Measurements from ENCODE around the gene DGKH. TPM values are rescaled to one million over a fixed set of nuclear protein-coding genes. Genes with fewer than 3 reads are reported as not detected.

The DGKH gene
- total and polyA plus RNA-seq, 2 of the 13 experiments (the other 11 are each of a cell fraction or from before 2014, with no cell fraction given), result 0.01 to 0.13 TPM

DNA sequence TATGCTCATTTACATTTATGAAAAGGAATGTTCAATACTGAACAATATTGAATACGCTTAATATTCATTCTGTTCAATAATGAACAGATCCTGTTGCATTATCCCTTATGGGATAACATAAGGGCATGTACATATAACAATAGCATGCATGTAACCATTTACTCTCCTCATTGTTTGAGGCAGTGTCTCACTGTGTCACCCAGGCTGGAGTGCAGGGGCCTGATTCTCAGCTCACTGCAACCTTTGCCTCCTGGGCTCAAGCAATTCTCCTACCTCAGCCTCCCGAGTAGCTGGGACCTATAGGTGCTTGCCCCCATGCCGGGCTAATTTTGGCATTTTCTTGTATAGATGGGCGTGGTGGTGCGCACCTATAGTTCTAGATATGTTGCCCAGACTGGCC, 4.8 kb upstream of the DGKH start (continued):
- TF ChIP-seq TCF7L2 (IDR thresholded peaks at IDR 0.05; ENCODE audit: low read depth, low read length), result no peak
- TF ChIP-seq, protein P1, sequence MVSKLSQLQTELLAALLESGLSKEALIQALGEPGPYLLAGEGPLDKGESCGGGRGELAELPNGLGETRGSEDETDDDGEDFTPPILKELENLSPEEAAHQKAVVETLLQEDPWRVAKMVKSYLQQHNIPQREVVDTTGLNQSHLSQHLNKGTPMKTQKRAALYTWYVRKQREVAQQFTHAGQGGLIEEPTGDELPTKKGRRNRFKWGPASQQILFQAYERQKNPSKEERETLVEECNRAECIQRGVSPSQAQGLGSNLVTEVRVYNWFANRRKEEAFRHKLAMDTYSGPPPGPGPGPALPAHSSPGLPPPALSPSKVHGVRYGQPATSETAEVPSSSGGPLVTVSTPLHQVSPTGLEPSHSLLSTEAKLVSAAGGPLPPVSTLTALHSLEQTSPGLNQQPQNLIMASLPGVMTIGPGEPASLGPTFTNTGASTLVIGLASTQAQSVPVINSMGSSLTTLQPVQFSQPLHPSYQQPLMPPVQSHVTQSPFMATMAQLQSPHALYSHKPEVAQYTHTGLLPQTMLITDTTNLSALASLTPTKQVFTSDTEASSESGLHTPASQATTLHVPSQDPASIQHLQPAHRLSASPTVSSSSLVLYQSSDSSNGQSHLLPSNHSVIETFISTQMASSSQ (IDR thresholded peaks at IDR 0.05; ENCODE audit: low read depth), result no peak
- TF ChIP-seq, protein P1 (CRISPR knock-in tag; IDR thresholded peaks at IDR 0.05; ENCODE audit: borderline replicate concordance), result no peak
- TF ChIP-seq SOX5 (CRISPR knock-in tag; IDR thresholded peaks at IDR 0.05; ENCODE audit: borderline replicate concordance), result no peak
- no peak for TF ChIP-seq NFE2L1 (CRISPR knock-in tag; IDR thresholded peaks at IDR 0.05; ENCODE audit: borderline replicate concordance)
- TF ChIP-seq CBX5 (CRISPR knock-in tag; IDR thresholded peaks at IDR 0.05; ENCODE audit: borderline replicate concordance), result no peak
- no peak for TF ChIP-seq ZNF382 (CRISPR knock-in tag; IDR thresholded peaks at IDR 0.05; ENCODE audit: borderline replicate concordance)
- no peak for TF ChIP-seq SRSF9 (IDR thresholded peaks at IDR 0.05; ENCODE audit: borderline replicate concordance, insufficient read depth, low read depth, low read length, poor library complexity, severe bottlenecking)
- TF ChIP-seq SP140L (CRISPR knock-in tag; IDR thresholded peaks at IDR 0.05; ENCODE audit: borderline replicate concordance), result no peak

DNA sequence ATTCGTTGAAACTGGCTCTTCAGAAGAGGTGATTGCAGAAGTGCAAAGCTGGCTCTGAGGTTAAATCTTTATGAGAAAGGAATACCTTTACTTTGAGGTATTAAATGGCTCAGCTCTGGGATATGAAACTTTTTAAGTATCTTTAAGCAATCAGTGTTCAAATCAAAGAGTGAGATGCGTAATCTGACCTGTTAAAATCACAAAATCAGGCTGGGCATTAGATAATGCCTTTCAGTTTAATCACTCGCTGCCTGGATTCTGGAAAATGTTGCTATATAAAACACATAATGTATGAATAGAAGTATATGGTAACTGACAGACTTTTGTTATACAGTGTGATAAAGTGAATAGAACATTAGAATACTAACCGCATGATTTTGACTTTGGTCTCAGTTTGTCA, 2.0 kb upstream of the DGKH start:
- H3K4me1 ChIP-seq (ENCODE audit: insufficient read depth, low read length), result peaks cover 15% of the 10 kb centered on the region
- FAIRE-seq, result no peak
- no peaks in the 10 kb centered on the region for H4K20me1 ChIP-seq (ENCODE audit: insufficient read depth, low read length)
- no peak overlapping the region for H2AFZ ChIP-seq (ENCODE audit: low read length)
- H3K9me3 ChIP-seq (ENCODE audit: low read length), result no peaks in the 10 kb centered on the region
- WGBS (ENCODE audit: low lambda C conversion rate), result 74% methylated on average over 4 of the region's 4 CpGs
- intact Hi-C loops (cut with micrococcal nuclease; ENCODE audit: unreplicated experiment), result loop anchor here (5.0 kb wide), 1 partner anchor 74 kb away; no protein-coding TSS in a partner anchor
- H3K4me2 ChIP-seq (ENCODE audit: low read depth, low read length), result no peak overlapping the region
- H3K9ac ChIP-seq (ENCODE audit: insufficient read depth, low read depth, low read length), result no peak overlapping the region
- POLR2A ChIA-PET, result no interaction called here
- H3K79me2 ChIP-seq (ENCODE audit: insufficient read depth, low read length), result no peaks in the 10 kb centered on the region
- CTCF ChIA-PET (ENCODE audit: low intra/inter-chr PET ratio, low total read pairs), result no interaction called here
- in situ Hi-C loops (cut with HindIII; ENCODE audit: extremely low pct_ligation_motif_present, low pct_unique_long_range_greater_than_20kb), result no loop called here
- no peak overlapping the region for H3K27ac ChIP-seq (ENCODE audit: extremely low read length, insufficient read depth, low read length)
- H3K4me3 ChIP-seq (replicated peaks in 1 of 3; ENCODE audit: insufficient read depth in 1 of 3, low read depth in 2 of 3, low read length in 3 of 3), result no peak overlapping the region
- no peaks in the 10 kb centered on the region for H3K36me3 ChIP-seq (replicated peaks in 1 of 2; ENCODE audit: control insufficient read depth in 1 of 2, insufficient read depth in 2 of 2, low read length in 2 of 2)
- ATAC-seq, result no peak
- peaks cover 6 to 32% of the 10 kb centered on the region in 2 experiments for H3K27me3 ChIP-seq (ENCODE audit: control insufficient read depth in 1 of 2, insufficient read depth in 2 of 2, low read length in 2 of 2)
- no peak for DNase-seq (ENCODE audit: low spot score)
- no TSS peak for BruUV-seq (replicated peaks)
- no peak for TF ChIP-seq CCDC6 (CRISPR knock-in tag; IDR thresholded peaks at IDR 0.05)
- no peak for TF ChIP-seq TOPORS (CRISPR knock-in tag; IDR thresholded peaks at IDR 0.05)
- TF ChIP-seq, protein P2, sequence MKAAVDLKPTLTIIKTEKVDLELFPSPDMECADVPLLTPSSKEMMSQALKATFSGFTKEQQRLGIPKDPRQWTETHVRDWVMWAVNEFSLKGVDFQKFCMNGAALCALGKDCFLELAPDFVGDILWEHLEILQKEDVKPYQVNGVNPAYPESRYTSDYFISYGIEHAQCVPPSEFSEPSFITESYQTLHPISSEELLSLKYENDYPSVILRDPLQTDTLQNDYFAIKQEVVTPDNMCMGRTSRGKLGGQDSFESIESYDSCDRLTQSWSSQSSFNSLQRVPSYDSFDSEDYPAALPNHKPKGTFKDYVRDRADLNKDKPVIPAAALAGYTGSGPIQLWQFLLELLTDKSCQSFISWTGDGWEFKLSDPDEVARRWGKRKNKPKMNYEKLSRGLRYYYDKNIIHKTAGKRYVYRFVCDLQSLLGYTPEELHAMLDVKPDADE (CRISPR knock-in tag; IDR thresholded peaks at IDR 0.05), result no peak
- TF ChIP-seq ZSCAN29 (CRISPR knock-in tag; conservative IDR thresholded peaks at IDR 0.05), result no peak
- TF ChIP-seq REPIN1 (CRISPR knock-in tag; IDR thresholded peaks at IDR 0.05; ENCODE audit: borderline replicate concordance, low read depth), result no peak
- TF ChIP-seq, protein P3, sequence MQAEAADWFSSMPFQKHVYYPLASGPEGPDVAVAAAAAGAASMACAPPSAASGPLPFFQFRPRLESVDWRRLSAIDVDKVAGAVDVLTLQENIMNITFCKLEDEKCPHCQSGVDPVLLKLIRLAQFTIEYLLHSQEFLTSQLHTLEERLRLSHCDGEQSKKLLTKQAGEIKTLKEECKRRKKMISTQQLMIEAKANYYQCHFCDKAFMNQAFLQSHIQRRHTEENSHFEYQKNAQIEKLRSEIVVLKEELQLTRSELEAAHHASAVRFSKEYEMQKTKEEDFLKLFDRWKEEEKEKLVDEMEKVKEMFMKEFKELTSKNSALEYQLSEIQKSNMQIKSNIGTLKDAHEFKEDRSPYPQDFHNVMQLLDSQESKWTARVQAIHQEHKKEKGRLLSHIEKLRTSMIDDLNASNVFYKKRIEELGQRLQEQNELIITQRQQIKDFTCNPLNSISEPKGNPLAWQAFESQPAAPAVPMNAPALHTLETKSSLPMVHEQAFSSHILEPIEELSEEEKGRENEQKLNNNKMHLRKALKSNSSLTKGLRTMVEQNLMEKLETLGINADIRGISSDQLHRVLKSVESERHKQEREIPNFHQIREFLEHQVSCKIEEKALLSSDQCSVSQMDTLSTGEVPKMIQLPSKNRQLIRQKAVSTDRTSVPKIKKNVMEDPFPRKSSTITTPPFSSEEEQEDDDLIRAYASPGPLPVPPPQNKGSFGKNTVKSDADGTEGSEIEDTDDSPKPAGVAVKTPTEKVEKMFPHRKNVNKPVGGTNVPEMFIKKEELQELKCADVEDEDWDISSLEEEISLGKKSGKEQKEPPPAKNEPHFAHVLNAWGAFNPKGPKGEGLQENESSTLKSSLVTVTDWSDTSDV (CRISPR knock-in tag; IDR thresholded peaks at IDR 0.05), result no peak
- TF ChIP-seq ZNF550 (CRISPR knock-in tag; IDR thresholded peaks at IDR 0.05; ENCODE audit: borderline replicate concordance), result no peak
- no peak for TF ChIP-seq TEAD3 (CRISPR knock-in tag; optimal IDR thresholded peaks at IDR 0.05; ENCODE audit: borderline replicate concordance)
